Duodenal mucosa (tissue), 2 donors: ENCODE measurements around the gene NOS1.

Experiments used
- H3K27ac ChIP-seq: one replicate; pipeline ENCODE4 v1.7.0; 2013; ENCODE audit warnings: low read depth, low read length
- H3K27me3 ChIP-seq, 2 donors: one replicate each; pipeline ENCODE4 v1.7.0; 2013; ENCODE audit warnings: low read length in 2 of 2, control low read depth in 1 of 2; ENCODE audit not compliant: insufficient read depth in 2 of 2, control insufficient read depth in 1 of 2
- H3K36me3 ChIP-seq, 2 donors: one replicate each; pipeline ENCODE4 v1.7.0; 2013; ENCODE audit warnings: low read length in 2 of 2, control low read depth in 1 of 2; ENCODE audit not compliant: insufficient read depth in 2 of 2, control insufficient read depth in 1 of 2
- H3K4me1 ChIP-seq, 2 donors: one replicate each; pipeline ENCODE4 v1.7.0; 2013; ENCODE audit warnings: low read length in 2 of 2, control low read depth in 1 of 2; ENCODE audit not compliant: insufficient read depth in 2 of 2, control insufficient read depth in 1 of 2
- H3K4me3 ChIP-seq, 2 donors: one replicate each; pipeline ENCODE4 v1.7.0; 2013; ENCODE audit warnings: low read length in 2 of 2, low read depth in 1 of 2
- H3K9ac ChIP-seq, 2 donors: one replicate each; pipeline ENCODE4 v1.7.0; 2013; ENCODE audit warnings: low read length in 2 of 2, low read depth in 1 of 2
- H3K9me3 ChIP-seq, 2 donors: one replicate each; pipeline ENCODE4 v1.7.0; 2013; ENCODE audit warnings: low read length in 2 of 2, control low read depth in 1 of 2; ENCODE audit not compliant: control insufficient read depth in 1 of 2

Gene NOS1

GRCh38 chr12:117333331-117333881 lies 28.0 kb downstream of the NOS1 start:
- Histone ChIP-seq H3K36me3 (no peaks in the 10 kb centered on the region), H3K9me3 (no peaks in the 10 kb centered on the region), H3K4me3 (no peak overlapping the region), H3K27ac (no peak overlapping the region), H3K4me1 (no peaks in the 10 kb centered on the region), H3K27me3 (peaks cover 0 to 4% of the 10 kb centered on the region in 2 donors), H3K9ac (no peak overlapping the region)

GRCh38 chr12:117331691-117332090 lies 29.7 kb downstream of the NOS1 start:
- Histone ChIP-seq H3K9me3 (no peaks in the 10 kb centered on the region), H3K27me3 (peaks cover 0 to 4% of the 10 kb centered on the region in 2 donors), H3K27ac (no peak overlapping the region), H3K9ac (no peak overlapping the region), H3K4me3 (no peak overlapping the region), H3K4me1 (no peaks in the 10 kb centered on the region), H3K36me3 (no peaks in the 10 kb centered on the region)

GRCh38 chr12:117330441-117331113 lies 30.8 kb downstream of the NOS1 start:
- H3K27ac ChIP-seq: no peak overlapping the region

GRCh38 chr12:117329756-117330155 lies 31.7 kb downstream of the NOS1 start:
- Histone ChIP-seq H3K9ac (no peak overlapping the region), H3K27me3 (peaks cover 0 to 4% of the 10 kb centered on the region in 2 donors), H3K36me3 (no peaks in the 10 kb centered on the region), H3K4me3 (no peak overlapping the region), H3K4me1 (no peaks in the 10 kb centered on the region), H3K27ac (no peak overlapping the region), H3K9me3 (no peaks in the 10 kb centered on the region)

More at GRCh38 chr12:117330441-117331113, 30.8 kb downstream of the NOS1 start:
- H3K27me3 ChIP-seq: peaks cover 0 to 4% of the 10 kb centered on the region in 2 donors
- H3K4me3 ChIP-seq: no peak overlapping the region
- no peaks in the 10 kb centered on the region for H3K9me3 ChIP-seq
- H3K36me3 ChIP-seq: no peaks in the 10 kb centered on the region
- no peak overlapping the region for H3K9ac ChIP-seq
- no peaks in the 10 kb centered on the region for H3K4me1 ChIP-seq

GRCh38 chr12:117328556-117329100 lies 32.8 kb downstream of the NOS1 start:
- no peaks in the 10 kb centered on the region for H3K27me3 ChIP-seq

GRCh38 chr12:117322428-117322827 lies 39.0 kb downstream of the NOS1 start:
- Histone ChIP-seq H3K27me3 (no peaks in the 10 kb centered on the region), H3K4me3 (no peak overlapping the region), H3K36me3 (no peaks in the 10 kb centered on the region), H3K4me1 (no peaks in the 10 kb centered on the region), H3K9ac (no peak overlapping the region), H3K9me3 (no peaks in the 10 kb centered on the region), H3K27ac (no peak overlapping the region)

More at GRCh38 chr12:117328556-117329100, 32.8 kb downstream of the NOS1 start:
- Histone ChIP-seq H3K9me3 (no peaks in the 10 kb centered on the region), H3K36me3 (no peaks in the 10 kb centered on the region), H3K4me3 (no peak overlapping the region), H3K4me1 (no peaks in the 10 kb centered on the region), H3K9ac (no peak overlapping the region), H3K27ac (no peak overlapping the region)

- no peak overlapping the region for H3K9ac ChIP-seq
- H3K4me3 ChIP-seq: no peak overlapping the region
- H3K4me1 ChIP-seq: no peaks in the 10 kb centered on the region
- H3K9me3 ChIP-seq: no peaks in the 10 kb centered on the region
- no peaks in the 10 kb centered on the region for H3K27me3 ChIP-seq
- no peaks in the 10 kb centered on the region for H3K36me3 ChIP-seq
- no peak overlapping the region for H3K27ac ChIP-seq
Observed at GRCh38 chr12:117321572-117321971, 39.9 kb downstream of the NOS1 start.

GRCh38 chr12:117318591-117318990 lies 42.8 kb downstream of the NOS1 start:
- Histone ChIP-seq H3K4me3 (no peak overlapping the region), H3K36me3 (no peaks in the 10 kb centered on the region), H3K4me1 (no peaks in the 10 kb centered on the region), H3K9me3 (no peaks in the 10 kb centered on the region), H3K9ac (no peak overlapping the region), H3K27me3 (no peaks in the 10 kb centered on the region), H3K27ac (no peak overlapping the region)

- Histone ChIP-seq H3K4me1 (no peaks in the 10 kb centered on the region), H3K4me3 (no peak overlapping the region), H3K36me3 (no peaks in the 10 kb centered on the region), H3K27me3 (no peaks in the 10 kb centered on the region), H3K27ac (no peak overlapping the region), H3K9ac (no peak overlapping the region), H3K9me3 (no peaks in the 10 kb centered on the region)
Observed at GRCh38 chr12:117316336-117316735, 45.1 kb downstream of the NOS1 start.

GRCh38 chr12:117313926-117314325 lies 47.5 kb downstream of the NOS1 start:
- no peaks in the 10 kb centered on the region for H3K9me3 ChIP-seq
- H3K27me3 ChIP-seq: no peaks in the 10 kb centered on the region
- H3K4me1 ChIP-seq: no peaks in the 10 kb centered on the region
- no peak overlapping the region for H3K9ac ChIP-seq
- H3K4me3 ChIP-seq: no peak overlapping the region
- no peaks in the 10 kb centered on the region for H3K36me3 ChIP-seq
- H3K27ac ChIP-seq: no peak overlapping the region
